Tibial artery (tissue), 4 donors: Measurements from ENCODE around the gene RRM1.

ENCODE experiments used
- DNase-seq, 2 donors: peaks; one replicate each; pipeline ENCODE4 v3.0.0-alpha.2; 2019
- H3K27ac ChIP-seq, 2 donors: fragments of 200-600 bp; sonication (generic) in 1 of 2; 1 replicate in 1 of 2; 2 replicates in 1 of 2; pipeline ENCODE4 v1.5.1; 2018 to 2019; ENCODE audit warnings: mild to moderate bottlenecking in 1 of 2
- H3K27me3 ChIP-seq, 2 donors: fragments of 200-600 bp; sonication (generic) in 1 of 2; one replicate each; pipeline versions ENCODE4 v1.5.1 to v1.6.0; 2016 to 2019
- H3K36me3 ChIP-seq, 3 donors: fragments of 200-600 bp; sonication (generic) in 2 of 3; one replicate each; pipeline ENCODE4 v1.5.1; 2016 to 2019; ENCODE audit warnings: mild to moderate bottlenecking in 2 of 3
- H3K4me1 ChIP-seq, 4 donors: fragments of 200-600 bp; sonication (generic) in 2 of 4; 1 replicate in 3 of 4; 2 replicates in 1 of 4; pipeline ENCODE4 v1.5.1; 2016 to 2019
- H3K4me3 ChIP-seq, 2 donors: fragments of 200-600 bp; sonication (generic) in 1 of 2; 1 replicate in 1 of 2; 2 replicates in 1 of 2; pipeline ENCODE4 v1.5.1; 2018 to 2019; ENCODE audit warnings: mild to moderate bottlenecking in 2 of 2
- H3K9me3 ChIP-seq, 3 donors: fragments of 200-600 bp; sonication (generic) in 1 of 3; one replicate each; pipeline ENCODE4 v1.5.1; 2016 to 2019
- CTCF ChIP-seq, 2 experiments: fragments of 200-600 bp in 1 of 2; fragments of 450-650 bp in 1 of 2; IDR thresholded peaks; one replicate each; pipeline ENCODE4 v1.5.1; 2017 to 2019; ENCODE audit warnings: antibody characterized with exemption in 2 of 2, mild to moderate bottlenecking in 1 of 2, moderate library complexity in 1 of 2
- intact Hi-C: fragments of 100-400 bp; cut with DNase I; formaldehyde crosslinking; loops from one replicate; pipeline ENCODE4 v1.15.0; 2023; ENCODE audit warnings: low total_unique reads

The RRM1 gene

GRCh38 chr11:4054643-4055042, 40.0 kb upstream of the RRM1 start:
- Histone ChIP-seq H3K27ac (no peak overlapping the region), H3K9me3 (no peaks in the 10 kb centered on the region), H3K4me1 (peaks cover 0 to 3% (median 0%) of the 10 kb centered on the region in 4 donors), H3K36me3 (peaks cover 12 to 26% (median 19%) of the 10 kb centered on the region in 3 donors), H3K4me3 (no peak overlapping the region), H3K27me3 (no peaks in the 10 kb centered on the region)
- no peak for TF ChIP-seq CTCF (IDR thresholded peaks at IDR 0.05)
- no peak for DNase-seq
- intact Hi-C loops: no loop called here

- intact Hi-C loops: no loop called here
- Histone ChIP-seq H3K27me3 (no peaks in the 10 kb centered on the region), H3K36me3 (peaks cover 21 to 41% (median 36%) of the 10 kb centered on the region in 3 donors), H3K27ac (no peak overlapping the region), H3K4me3 (no peak overlapping the region), H3K9me3 (no peaks in the 10 kb centered on the region), H3K4me1 (peaks cover 0 to 26% (median 11%) of the 10 kb centered on the region in 4 donors)
- no peak for TF ChIP-seq CTCF (IDR thresholded peaks at IDR 0.05)
- DNase-seq: no peak
These were observed 35.2 kb upstream of the RRM1 start for GRCh38 chr11:4059424-4059823.

GRCh38 chr11:4060182-4060923, 34.2 kb upstream of the RRM1 start:
- peaks cover 21 to 40% (median 36%) of the 10 kb centered on the region in 3 donors for H3K36me3 ChIP-seq
- intact Hi-C loops: no loop called here
- no peak overlapping the region for H3K4me3 ChIP-seq
- DNase-seq: no peak
- no peak for TF ChIP-seq CTCF (IDR thresholded peaks at IDR 0.05)
- no peaks in the 10 kb centered on the region for H3K9me3 ChIP-seq
- H3K27ac ChIP-seq: no peak overlapping the region
- no peaks in the 10 kb centered on the region for H3K27me3 ChIP-seq
- H3K4me1 ChIP-seq: peaks cover 0 to 35% (median 20%) of the 10 kb centered on the region in 4 donors

GRCh38 chr11:4061700-4062099, 32.9 kb upstream of the RRM1 start:
- TF ChIP-seq CTCF (IDR thresholded peaks at IDR 0.05): no peak
- Histone ChIP-seq H3K36me3 (peaks cover 16 to 30% (median 28%) of the 10 kb centered on the region in 3 donors), H3K4me3 (no peak overlapping the region), H3K27ac (peak overlapping the region in 1 of 2 donors; percentile 10), H3K4me1 (peaks cover 0 to 48% (median 29%) of the 10 kb centered on the region in 4 donors), H3K9me3 (no peaks in the 10 kb centered on the region), H3K27me3 (no peaks in the 10 kb centered on the region)
- DNase-seq: no peak
- intact Hi-C loops: no loop called here

GRCh38 chr11:4063348-4063747, 31.3 kb upstream of the RRM1 start:
- Histone ChIP-seq H3K27me3 (no peaks in the 10 kb centered on the region), H3K36me3 (peaks cover 15 to 25% (median 22%) of the 10 kb centered on the region in 3 donors), H3K4me3 (no peak overlapping the region), H3K4me1 (peaks cover 0 to 54% (median 29%) of the 10 kb centered on the region in 4 donors), H3K27ac (peak overlapping the region; percentile 17 to 18), H3K9me3 (no peaks in the 10 kb centered on the region)
- no peak for TF ChIP-seq CTCF (IDR thresholded peaks at IDR 0.05)
- intact Hi-C loops: no loop called here
- DNase-seq: no peak
